B cell (primary cell): Measurements from ENCODE around the gene TJAP1. TPM values are rescaled to one million over a fixed set of nuclear protein-coding genes. Genes with fewer than 3 reads are reported as not detected.
A peak's percentile ranks its signal among the peaks of the same experiment; 100 is the strongest.

ENCODE experiments used
- ATAC-seq: fragments of 200-7000 bp; cut with Tn5 transposase; one replicate; pipeline ENCODE4 v1.10.0; 2021; ENCODE audit warnings: low read depth, mild to moderate bottlenecking, moderate number of reproducible peaks, moderate library complexity
- CTCF ChIA-PET: fragments of 350-600 bp; sonication (Branson Sonifier 250); formaldehyde crosslinking; loops from one replicate; lab custom pipeline; 2021; ENCODE audit warnings: antibody characterized with exemption, inconsistent platforms; lab: Charles Lee
- POLR2A ChIA-PET: fragments of 350-600 bp; sonication (Branson Sonifier 250); formaldehyde crosslinking; loops from one replicate; lab custom pipeline; 2021; ENCODE audit warnings: antibody characterized with exemption; lab: Charles Lee
- DNase-seq: peaks from one replicate; pipeline ENCODE4 v3.0.0; 2013
- H2AFZ ChIP-seq: 2 replicates; pipeline ENCODE4 v1.6.1; 2012; ENCODE audit warnings: mild to moderate bottlenecking, low read depth, low read length; ENCODE audit not compliant: insufficient read depth, poor library complexity, severe bottlenecking
- H3K27ac ChIP-seq, 2 donors: 1 replicate in 1 of 2; 2 replicates in 1 of 2; pipeline ENCODE4 v1.5.1; 2012 to 2013; ENCODE audit warnings: low read length in 2 of 2, mild to moderate bottlenecking in 2 of 2, moderate library complexity in 1 of 2
- H3K27me3 ChIP-seq, 4 experiments: fragments of 200-600 bp in 1 of 4; sonication (generic) in 1 of 4; replicated peaks in 1 of 4; 1 replicate in 2 of 4; 2 replicates in 2 of 4; pipeline versions ENCODE4 v1.6.1 to v1.7.0; 2013 to 2016; ENCODE audit warnings: low read length in 3 of 4, mild to moderate bottlenecking in 2 of 4, mixed read lengths in 1 of 4, moderate library complexity in 1 of 4; ENCODE audit not compliant: insufficient read depth in 4 of 4, control insufficient read depth in 3 of 4; ENCODE audit errors: control extremely low read depth in 1 of 4
- H3K36me3 ChIP-seq, 2 experiments: replicated peaks in 1 of 2; 1 replicate in 1 of 2; 2 replicates in 1 of 2; pipeline versions ENCODE4 v1.6.1 to v1.7.1; 2013; ENCODE audit warnings: low read length in 1 of 2; ENCODE audit not compliant: insufficient read depth in 2 of 2, control insufficient read depth in 1 of 2; ENCODE audit errors: control extremely low read depth in 1 of 2, extremely low read depth in 1 of 2
- H3K4me1 ChIP-seq, 2 donors: fragments of 200-600 bp in 1 of 2; sonication (generic) in 1 of 2; 1 replicate in 1 of 2; 2 replicates in 1 of 2; pipeline versions ENCODE4 v1.5.1 to v1.6.1; 2013 to 2017; ENCODE audit warnings: low read length in 2 of 2; ENCODE audit not compliant: control insufficient read depth in 2 of 2, insufficient read depth in 2 of 2
- H3K4me2 ChIP-seq: replicated peaks from 2 replicates; pipeline ENCODE3; 2012; ENCODE audit warnings: mild to moderate bottlenecking, low read depth, low read length; ENCODE audit not compliant: poor library complexity, severe bottlenecking
- H3K4me3 ChIP-seq, 5 experiments: fragments of 200-600 bp in 1 of 5; sonication (generic) in 1 of 5; 1 replicate in 3 of 5; 2 replicates in 2 of 5; pipeline versions ENCODE4 v1.5.1 to v1.7.0; 2011 to 2016; ENCODE audit warnings: low read length in 4 of 5, mild to moderate bottlenecking in 4 of 5, low read depth in 2 of 5, control low read depth in 1 of 5, moderate library complexity in 1 of 5; ENCODE audit not compliant: insufficient read depth in 1 of 5; ENCODE audit errors: control extremely low read depth in 1 of 5, extremely low read depth in 1 of 5
- H3K79me2 ChIP-seq: fragments of 200-600 bp; sonication (generic); one replicate; pipeline ENCODE4 v1.6.0; 2016; ENCODE audit warnings: low read length; ENCODE audit not compliant: control insufficient read depth, insufficient read depth
- H3K9ac ChIP-seq: fragments of 200-600 bp; sonication (generic); 2 replicates; pipeline ENCODE4 v1.6.1; 2017; ENCODE audit warnings: mild to moderate bottlenecking, low read length, moderate library complexity
- H3K9me3 ChIP-seq, 3 donors: one replicate each; pipeline versions ENCODE4 v1.6.1 to v1.7.1; 2013; ENCODE audit warnings: low read length in 2 of 3; ENCODE audit not compliant: control insufficient read depth in 2 of 3, insufficient read depth in 1 of 3; ENCODE audit errors: control extremely low read depth in 1 of 3
- H4K20me1 ChIP-seq: 2 replicates; pipeline ENCODE4 v1.6.0; 2012; ENCODE audit warnings: mild to moderate bottlenecking, low read length; ENCODE audit not compliant: insufficient read depth, control insufficient read depth, poor library complexity, severe bottlenecking
- H3K27ac Mint-ChIP-seq: one replicate; pipeline ENCODE4 v1.8.0; 2021; ENCODE audit warnings: mixed read lengths
- H3K27me3 Mint-ChIP-seq: one replicate; pipeline ENCODE4 v1.8.0; 2021; ENCODE audit warnings: mixed read lengths
- H3K4me1 Mint-ChIP-seq: one replicate; pipeline ENCODE4 v1.8.0; 2021; ENCODE audit warnings: mixed read lengths
- H3K4me3 Mint-ChIP-seq: one replicate; pipeline ENCODE4 v1.8.0; 2021; ENCODE audit warnings: mixed read lengths
- H3K9me3 Mint-ChIP-seq: one replicate; pipeline ENCODE4 v1.8.0; 2022; ENCODE audit warnings: mixed read lengths; ENCODE audit not compliant: insufficient read depth
- CTCF ChIP-seq: fragments of 200-600 bp; IDR thresholded peaks from one replicate; pipeline ENCODE4 v1.8.0; 2022; ENCODE audit warnings: antibody characterized with exemption, mild to moderate bottlenecking
- EZH2 ChIP-seq: IDR thresholded peaks from 2 replicates; pipeline ENCODE4 v1.6.1; 2012; ENCODE audit warnings: borderline replicate concordance, low read depth, mild to moderate bottlenecking, moderate library complexity, low read length; ENCODE audit not compliant: insufficient read depth, poor library complexity, severe bottlenecking
- whole genome bisulfite sequencing: methylation state at CpG from one replicate; pipeline ENCODE4 v1.1.5; 2013; ENCODE audit warnings: missing lambda C conversion rate; ENCODE audit not compliant: insufficient coverage; 5-methylcytosine and 5-hydroxymethylcytosine counted together
- intact Hi-C: fragments of 100-400 bp; cut with micrococcal nuclease; formaldehyde crosslinking; loops from one replicate; pipeline ENCODE4 v1.10.0; 2022
- polyA plus RNA-seq: library from polyadenylated mRNA; depleted of rRNA; stranded (reverse); fragments of >200 nt; gene quantifications from 2 replicates; pipeline ENCODE4 v1.2.3, GENCODE V29; 2012
- total RNA-seq, 2 donors: library from RNA; stranded (reverse); fragments of 120-200 nt in 1 of 2; gene quantifications; 1 replicate in 1 of 2; 2 replicates in 1 of 2; pipeline versions ENCODE4 v1.2.3 to v1.2.4, GENCODE V29; 2013 to 2022

The TJAP1 gene
- total and polyA plus RNA-seq, 2 donors (not counting 1 experiment from before 2014, with no cell fraction given): 59.1 to 70.7 TPM

DNA sequence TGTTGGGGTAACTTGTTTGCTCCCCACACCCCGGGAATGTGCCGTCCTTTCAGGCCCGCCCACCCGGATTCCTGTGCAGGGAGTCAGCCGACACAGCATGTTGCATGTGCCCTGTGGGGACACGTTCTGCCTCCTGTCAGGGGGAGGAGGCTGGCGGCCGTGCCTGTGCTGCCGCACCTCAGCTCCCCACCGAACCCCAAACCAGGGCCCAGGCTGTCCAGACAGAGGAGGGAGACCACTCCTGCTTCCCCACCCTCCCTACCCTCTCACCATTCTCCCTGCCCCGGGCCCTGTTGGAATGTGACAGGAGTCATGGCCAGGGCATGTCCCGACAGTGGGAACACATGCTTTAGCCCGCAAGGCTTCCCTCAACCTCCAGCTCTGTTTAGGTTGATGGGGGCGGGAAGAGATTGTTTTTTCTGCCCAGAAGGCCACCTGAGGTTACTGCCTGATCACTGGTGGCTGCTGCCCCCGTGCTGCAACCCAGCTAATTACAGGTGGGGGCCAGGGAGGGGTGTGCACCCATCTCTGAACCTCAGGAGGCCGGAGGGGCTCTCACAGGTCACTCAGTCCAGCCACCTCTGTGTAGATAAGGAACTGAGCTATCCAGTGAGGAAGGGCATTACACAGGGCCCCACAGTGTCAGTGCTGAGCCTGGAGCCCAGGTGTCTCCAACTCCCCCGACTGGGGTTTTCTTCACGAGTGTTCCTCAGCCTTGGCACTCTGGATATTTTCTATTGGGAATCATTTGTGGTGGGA is 19.2 kb downstream of the TJAP1 start:
- no peak overlapping the region for H2AFZ ChIP-seq
- intact Hi-C loops: no loop called here
- H3K4me2 ChIP-seq: no peak overlapping the region
- H3K9ac ChIP-seq: no peak overlapping the region
- Mint-ChIP-seq H3K27ac (no peak overlapping the region), H3K27me3 (no peaks in the 10 kb centered on the region), H3K9me3 (no peaks in the 10 kb centered on the region), H3K4me3 (no peak overlapping the region), H3K4me1 (peaks cover 12% of the 10 kb centered on the region)
- CTCF ChIA-PET: interaction anchor here (0.7 to 8.0 kb wide), 5 partner anchors 9 to 233 kb away, joined by 3 to 69 read pairs (median 4); no protein-coding TSS in a partner anchor
- H3K36me3 ChIP-seq: peaks cover 0 to 58% of the 10 kb centered on the region in 2 experiments
- 98% methylated on average over 11 of the region's 18 CpGs for WGBS
- TF ChIP-seq EZH2: no peak
- peak; percentile 40 for TF ChIP-seq CTCF
- ATAC-seq (peak; percentile 39), DNase-seq (peak; percentile 39)
- H3K27ac ChIP-seq: no peak overlapping the region
- H3K9me3 ChIP-seq: no peaks in the 10 kb centered on the region
- H3K27me3 ChIP-seq: no peaks in the 10 kb centered on the region
- H3K4me1 ChIP-seq: peaks cover 0 to 6% of the 10 kb centered on the region in 2 donors
- peaks cover 30% of the 10 kb centered on the region for H3K79me2 ChIP-seq
- no peaks in the 10 kb centered on the region for H4K20me1 ChIP-seq
- POLR2A ChIA-PET: no interaction called here
- H3K4me3 ChIP-seq: no peak overlapping the region

DNA sequence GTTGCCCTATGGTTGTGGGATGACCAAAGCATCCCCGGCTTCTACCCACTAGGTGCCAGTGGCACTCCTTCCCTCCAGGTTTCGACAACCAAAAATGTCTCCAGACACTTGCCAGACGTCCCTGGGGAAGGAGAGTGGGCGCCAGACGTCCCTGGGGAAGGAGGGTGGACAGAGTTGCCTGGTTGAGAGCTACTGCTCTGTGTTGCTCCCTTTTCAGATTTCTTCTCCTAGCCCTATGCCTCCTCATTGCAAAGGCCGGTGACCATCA is 19.7 kb downstream of the TJAP1 start:
- Histone ChIP-seq H3K4me2 (no peak overlapping the region), H3K27ac (no peak overlapping the region), H3K9me3 (no peaks in the 10 kb centered on the region), H3K27me3 (no peaks in the 10 kb centered on the region), H3K9ac (no peak overlapping the region), H3K4me3 (no peak overlapping the region), H3K79me2 (peaks cover 27% of the 10 kb centered on the region), H3K4me1 (peaks cover 0 to 6% of the 10 kb centered on the region in 2 donors), H3K36me3 (peaks cover 0 to 62% of the 10 kb centered on the region in 2 experiments), H4K20me1 (no peaks in the 10 kb centered on the region), H2AFZ (no peak overlapping the region)
- 100% methylated on average over 1 of the region's 6 CpGs for WGBS
- H3K4me3 Mint-ChIP-seq: no peak overlapping the region
- H3K27me3 Mint-ChIP-seq: no peaks in the 10 kb centered on the region
- H3K4me1 Mint-ChIP-seq: peaks cover 12% of the 10 kb centered on the region
- no peaks in the 10 kb centered on the region for H3K9me3 Mint-ChIP-seq
- no peak for TF ChIP-seq CTCF
- TF ChIP-seq EZH2: no peak
- no peak overlapping the region for H3K27ac Mint-ChIP-seq
- DNase-seq (no peak), ATAC-seq (no peak)
- ChIA-PET POLR2A (no interaction called here), CTCF (interaction anchor here (1.1 to 8.0 kb wide), 2 partner anchors 8 to 100 kb away, joined by 3 to 69 read pairs; no protein-coding TSS in a partner anchor)
- intact Hi-C loops: no loop called here
